ENCODE data around the gene SPPL2B.

Gene SPPL2B

DNA sequence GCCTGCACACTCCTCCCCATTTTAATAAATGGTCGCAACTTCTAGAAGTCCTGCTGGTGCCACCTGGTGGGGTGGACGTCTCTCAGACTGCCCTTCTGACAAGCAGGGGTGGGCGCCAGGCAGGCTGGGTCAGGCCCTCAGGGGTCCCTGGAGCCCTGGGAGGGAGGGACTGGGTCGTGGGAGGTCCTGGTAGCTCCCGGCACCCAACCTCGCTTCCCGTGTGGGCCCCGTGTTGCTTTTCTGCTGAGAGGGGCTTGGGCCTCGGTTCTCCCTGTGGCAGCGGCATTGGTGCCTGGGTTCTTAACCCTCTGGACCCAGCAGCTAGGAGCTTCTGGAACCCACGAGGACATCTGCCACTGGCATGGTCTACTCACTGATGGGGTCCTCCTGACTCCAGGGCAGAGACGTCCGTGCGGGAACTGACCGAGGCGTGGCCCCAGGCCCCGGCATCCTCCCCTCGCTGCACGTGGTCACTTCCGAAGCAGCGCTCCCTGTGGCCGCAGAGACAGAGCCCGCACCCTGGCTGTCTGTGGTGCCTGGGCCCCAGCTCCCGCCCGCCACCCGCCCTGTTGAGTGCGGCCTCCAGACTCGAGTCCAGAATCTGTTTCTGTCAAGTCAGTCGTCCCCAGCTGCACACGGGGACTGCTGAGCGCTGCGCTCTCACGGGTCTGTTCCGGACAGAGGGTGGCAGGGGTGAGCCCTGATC, 25.6 kb downstream of the SPPL2B start:
- TF ChIP-seq EZH2 (optimal IDR thresholded peaks at IDR 0.05; ENCODE audit: low read depth, low read length) (no peak), EZH2phosphoT487 (IDR thresholded peaks at IDR 0.05; ENCODE audit: low read length) (no peak)
- TF ChIP-seq, protein P1, sequence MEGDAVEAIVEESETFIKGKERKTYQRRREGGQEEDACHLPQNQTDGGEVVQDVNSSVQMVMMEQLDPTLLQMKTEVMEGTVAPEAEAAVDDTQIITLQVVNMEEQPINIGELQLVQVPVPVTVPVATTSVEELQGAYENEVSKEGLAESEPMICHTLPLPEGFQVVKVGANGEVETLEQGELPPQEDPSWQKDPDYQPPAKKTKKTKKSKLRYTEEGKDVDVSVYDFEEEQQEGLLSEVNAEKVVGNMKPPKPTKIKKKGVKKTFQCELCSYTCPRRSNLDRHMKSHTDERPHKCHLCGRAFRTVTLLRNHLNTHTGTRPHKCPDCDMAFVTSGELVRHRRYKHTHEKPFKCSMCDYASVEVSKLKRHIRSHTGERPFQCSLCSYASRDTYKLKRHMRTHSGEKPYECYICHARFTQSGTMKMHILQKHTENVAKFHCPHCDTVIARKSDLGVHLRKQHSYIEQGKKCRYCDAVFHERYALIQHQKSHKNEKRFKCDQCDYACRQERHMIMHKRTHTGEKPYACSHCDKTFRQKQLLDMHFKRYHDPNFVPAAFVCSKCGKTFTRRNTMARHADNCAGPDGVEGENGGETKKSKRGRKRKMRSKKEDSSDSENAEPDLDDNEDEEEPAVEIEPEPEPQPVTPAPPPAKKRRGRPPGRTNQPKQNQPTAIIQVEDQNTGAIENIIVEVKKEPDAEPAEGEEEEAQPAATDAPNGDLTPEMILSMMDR (IDR thresholded peaks at IDR 0.05; ENCODE audit: low read length) = no peak
- no peaks in the 10 kb centered on the region for H3F3A ChIP-seq (ENCODE audit: insufficient read depth, low read length)
- no peaks in the 10 kb centered on the region for H3K79me2 ChIP-seq (ENCODE audit: low read length)
- H3K4me3 ChIP-seq (ENCODE audit: low read length) = no peak overlapping the region
- no peak overlapping the region for H3K9ac ChIP-seq (ENCODE audit: low read length)
- peaks cover 11% of the 10 kb centered on the region; the same call in 1 of the 2 replicates for H3K27me3 ChIP-seq (replicated peaks; ENCODE audit: insufficient read depth, low read length)
- no peak for DNase-seq
- H3K36me3 ChIP-seq (replicated peaks; ENCODE audit: insufficient read depth, low read length) = no peaks in the 10 kb centered on the region; the same call in 1 of the 2 replicates
- H4K20me1 ChIP-seq (ENCODE audit: insufficient read depth, low read length) = no peaks in the 10 kb centered on the region
- no peaks in the 10 kb centered on the region for H3K9me3 ChIP-seq (replicated peaks; ENCODE audit: insufficient read depth, low read length)
- H3K4me2 ChIP-seq (ENCODE audit: low read depth, low read length) = no peak overlapping the region
- H3K27ac ChIP-seq (ENCODE audit: low read length) = no peak overlapping the region
- H2AFZ ChIP-seq (ENCODE audit: low read length) = no peak overlapping the region
- H3K4me1 ChIP-seq (ENCODE audit: low read length) = no peaks in the 10 kb centered on the region
- H3K9me2 ChIP-seq (replicated peaks; ENCODE audit: insufficient read depth, low read length) = no peaks in the 10 kb centered on the region

DNA sequence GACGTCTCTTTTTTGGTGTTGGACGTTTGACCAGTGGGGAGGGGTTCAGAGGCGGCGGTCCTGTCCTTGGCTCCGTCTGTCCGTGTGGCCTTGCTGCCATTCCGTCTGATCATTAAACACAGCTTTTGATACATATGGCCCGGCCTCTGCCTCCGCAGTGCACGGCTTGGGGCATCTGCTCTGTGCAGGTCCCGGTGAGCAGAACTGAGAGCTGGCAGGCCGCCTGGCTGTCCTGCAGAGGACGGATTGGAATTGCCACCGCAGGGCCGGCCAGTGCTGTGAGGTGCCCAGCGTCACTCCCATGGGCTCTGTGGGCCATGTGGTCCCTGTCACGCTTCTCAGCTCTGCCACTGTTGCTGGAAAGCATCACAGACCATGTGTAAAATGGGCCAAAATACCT, 26.2 kb downstream of the SPPL2B start:
- H3F3A ChIP-seq (ENCODE audit: insufficient read depth, low read length) = no peaks in the 10 kb centered on the region
- no peaks in the 10 kb centered on the region for H3K9me3 ChIP-seq (replicated peaks; ENCODE audit: insufficient read depth, low read length)
- TF ChIP-seq EZH2phosphoT487 (IDR thresholded peaks at IDR 0.05; ENCODE audit: low read length) (no peak), EZH2 (optimal IDR thresholded peaks at IDR 0.05; ENCODE audit: low read depth, low read length) (no peak)
- TF ChIP-seq, protein P1 (IDR thresholded peaks at IDR 0.05; ENCODE audit: low read length) = no peak
- DNase-seq = no peak
- H3K36me3 ChIP-seq (replicated peaks; ENCODE audit: insufficient read depth, low read length) = no peaks in the 10 kb centered on the region; the same call in 1 of the 2 replicates
- H3K4me2 ChIP-seq (ENCODE audit: low read depth, low read length) = no peak overlapping the region
- no peak overlapping the region for H2AFZ ChIP-seq (ENCODE audit: low read length)
- H3K4me3 ChIP-seq (ENCODE audit: low read length) = no peak overlapping the region
- H3K4me1 ChIP-seq (ENCODE audit: low read length) = no peaks in the 10 kb centered on the region
- no peak overlapping the region for H3K27ac ChIP-seq (ENCODE audit: low read length)
- H3K9me2 ChIP-seq (replicated peaks; ENCODE audit: insufficient read depth, low read length) = no peaks in the 10 kb centered on the region
- H3K79me2 ChIP-seq (ENCODE audit: low read length) = no peaks in the 10 kb centered on the region
- no peak overlapping the region for H3K9ac ChIP-seq (ENCODE audit: low read length)
- no peaks in the 10 kb centered on the region for H4K20me1 ChIP-seq (ENCODE audit: insufficient read depth, low read length)
- H3K27me3 ChIP-seq (replicated peaks; ENCODE audit: insufficient read depth, low read length) = peaks cover 14% of the 10 kb centered on the region

DNA sequence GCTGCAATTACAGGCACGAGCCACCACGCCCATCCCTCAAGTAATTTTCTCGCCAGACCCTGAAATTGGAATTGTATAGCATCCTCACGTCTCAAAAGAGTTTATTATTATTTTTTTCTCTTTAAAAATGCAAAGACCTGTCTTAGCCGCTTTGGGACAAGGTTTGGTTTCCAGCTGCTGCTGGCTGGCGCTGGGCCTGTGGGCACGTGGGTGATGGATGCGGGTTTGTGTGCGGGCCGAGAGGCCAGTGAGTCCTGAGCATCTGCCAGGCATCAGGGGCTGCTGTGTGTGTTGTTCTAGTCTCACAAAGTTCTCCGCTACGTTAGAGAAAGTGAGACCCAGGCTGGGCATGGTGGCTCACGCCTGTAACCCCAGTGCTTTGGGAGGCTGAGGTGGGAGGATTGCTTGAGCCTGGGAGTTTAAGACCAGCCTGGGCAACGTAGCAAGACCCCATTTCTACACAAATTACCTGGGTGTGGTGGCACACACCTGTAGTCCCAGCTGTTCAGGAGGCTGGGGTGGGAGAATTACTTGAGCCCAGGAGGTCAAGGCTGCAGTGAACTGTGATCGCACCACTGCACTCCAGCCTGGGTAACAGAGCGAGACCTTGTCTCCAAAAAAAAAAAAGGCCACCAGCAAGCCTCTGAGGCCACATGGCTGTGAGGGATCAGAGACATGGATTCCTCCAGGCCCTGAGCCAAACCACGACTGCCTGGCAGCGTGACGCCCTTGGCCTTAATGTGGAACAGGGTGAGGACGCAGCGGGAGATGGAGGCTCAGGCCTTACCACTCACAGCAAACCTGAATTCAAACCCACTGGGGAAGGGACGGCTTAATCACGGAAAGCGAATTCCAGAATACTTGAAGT, 26.9 kb downstream of the SPPL2B start:
- Histone ChIP-seq H2AFZ (ENCODE audit: low read length) (no peak overlapping the region), H3K36me3 (replicated peaks; ENCODE audit: insufficient read depth, low read length) (no peaks in the 10 kb centered on the region; the same call in 1 of the 2 replicates), H3K4me2 (ENCODE audit: low read depth, low read length) (no peak overlapping the region), H4K20me1 (ENCODE audit: insufficient read depth, low read length) (no peaks in the 10 kb centered on the region), H3K4me3 (ENCODE audit: low read length) (no peak overlapping the region), H3K9me2 (replicated peaks; ENCODE audit: insufficient read depth, low read length) (no peaks in the 10 kb centered on the region), H3K4me1 (ENCODE audit: low read length) (no peaks in the 10 kb centered on the region), H3K9me3 (replicated peaks; ENCODE audit: insufficient read depth, low read length) (no peaks in the 10 kb centered on the region), H3K27ac (ENCODE audit: low read length) (no peak overlapping the region), H3K27me3 (replicated peaks; ENCODE audit: insufficient read depth, low read length) (peaks cover 19% of the 10 kb centered on the region), H3K79me2 (ENCODE audit: low read length) (no peaks in the 10 kb centered on the region), H3F3A (ENCODE audit: insufficient read depth, low read length) (no peaks in the 10 kb centered on the region), H3K9ac (ENCODE audit: low read length) (no peak overlapping the region)
- TF ChIP-seq EZH2 (optimal IDR thresholded peaks at IDR 0.05; ENCODE audit: low read depth, low read length) = no peak
- TF ChIP-seq EZH2phosphoT487 (IDR thresholded peaks at IDR 0.05; ENCODE audit: low read length) = no peak
- TF ChIP-seq, protein P1 (IDR thresholded peaks at IDR 0.05; ENCODE audit: low read length) = no peak
- DNase-seq = no peak

Measured in MM.1S (cell line).